ENCODE measurements around the gene RREB1.
"Not testable (repeated sequence)": the region's sequence is repeated elsewhere in the genome, so short reads cannot be mapped to it uniquely, and the experiment has no call there.

RREB1 gene

DNA sequence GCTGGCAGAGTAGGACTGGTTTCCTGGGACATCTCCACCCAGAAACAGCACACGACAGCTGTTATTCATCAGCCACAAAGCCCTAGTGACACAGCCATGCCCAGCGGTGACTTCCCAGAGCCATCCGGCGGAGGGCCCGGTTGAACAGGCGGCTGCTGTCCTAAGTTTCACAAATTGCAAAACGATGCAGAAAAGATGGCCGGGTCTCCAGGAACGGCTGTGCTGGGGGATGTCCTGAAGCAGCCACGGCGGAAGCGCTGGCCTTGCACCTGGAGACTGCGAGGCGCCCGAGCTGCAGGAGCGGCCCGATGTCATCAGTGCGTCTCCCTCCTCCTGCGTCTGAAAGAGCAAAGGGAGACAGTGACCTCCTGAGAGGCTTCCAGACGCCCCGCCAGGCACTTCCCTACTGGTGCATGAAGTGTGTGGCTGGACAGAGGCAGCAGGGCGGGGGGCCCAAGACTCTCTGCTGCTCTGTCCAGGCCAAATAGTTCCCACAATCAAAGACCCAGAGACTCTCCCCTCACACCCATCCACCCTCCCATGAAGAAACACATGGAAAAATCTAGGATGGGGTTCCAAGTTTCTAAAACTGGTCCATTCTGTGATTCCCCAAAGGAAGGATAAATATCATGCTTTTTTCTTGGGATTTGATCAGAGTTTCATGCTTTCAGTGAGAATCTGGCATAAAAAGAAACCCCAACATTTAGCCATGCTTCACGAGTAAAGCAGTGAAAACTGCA, 161.2 kb downstream of the RREB1 start:
- no peak overlapping the region for H3K4me3 ChIP-seq (ENCODE audit: low read depth, low read length)
- TF ChIP-seq, protein P1, sequence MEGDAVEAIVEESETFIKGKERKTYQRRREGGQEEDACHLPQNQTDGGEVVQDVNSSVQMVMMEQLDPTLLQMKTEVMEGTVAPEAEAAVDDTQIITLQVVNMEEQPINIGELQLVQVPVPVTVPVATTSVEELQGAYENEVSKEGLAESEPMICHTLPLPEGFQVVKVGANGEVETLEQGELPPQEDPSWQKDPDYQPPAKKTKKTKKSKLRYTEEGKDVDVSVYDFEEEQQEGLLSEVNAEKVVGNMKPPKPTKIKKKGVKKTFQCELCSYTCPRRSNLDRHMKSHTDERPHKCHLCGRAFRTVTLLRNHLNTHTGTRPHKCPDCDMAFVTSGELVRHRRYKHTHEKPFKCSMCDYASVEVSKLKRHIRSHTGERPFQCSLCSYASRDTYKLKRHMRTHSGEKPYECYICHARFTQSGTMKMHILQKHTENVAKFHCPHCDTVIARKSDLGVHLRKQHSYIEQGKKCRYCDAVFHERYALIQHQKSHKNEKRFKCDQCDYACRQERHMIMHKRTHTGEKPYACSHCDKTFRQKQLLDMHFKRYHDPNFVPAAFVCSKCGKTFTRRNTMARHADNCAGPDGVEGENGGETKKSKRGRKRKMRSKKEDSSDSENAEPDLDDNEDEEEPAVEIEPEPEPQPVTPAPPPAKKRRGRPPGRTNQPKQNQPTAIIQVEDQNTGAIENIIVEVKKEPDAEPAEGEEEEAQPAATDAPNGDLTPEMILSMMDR (IDR thresholded peaks at IDR 0.05; ENCODE audit: borderline replicate concordance, insufficient read depth, low read depth, low read length): no peak

- TF ChIP-seq, protein P1 (IDR thresholded peaks at IDR 0.05; ENCODE audit: borderline replicate concordance, insufficient read depth, low read depth, low read length): no peak
- H3K4me3 ChIP-seq (ENCODE audit: low read depth, low read length): no peak overlapping the region
These were observed 162.1 kb downstream of the RREB1 start for GRCh38 chr6:7269816-7270215.

- TF ChIP-seq, protein P1 (IDR thresholded peaks at IDR 0.05; ENCODE audit: borderline replicate concordance, insufficient read depth, low read depth, low read length): no peak
- no peak overlapping the region for H3K4me3 ChIP-seq (ENCODE audit: low read depth, low read length)
These were observed 162.8 kb downstream of the RREB1 start for GRCh38 chr6:7270320-7271204.

- no peak overlapping the region for H3K4me3 ChIP-seq (ENCODE audit: low read depth, low read length)
- TF ChIP-seq, protein P1 (IDR thresholded peaks at IDR 0.05; ENCODE audit: borderline replicate concordance, insufficient read depth, low read depth, low read length): no peak
These were observed 163.4 kb downstream of the RREB1 start for GRCh38 chr6:7271205-7271534.

- H3K4me3 ChIP-seq (ENCODE audit: low read depth, low read length): no peak overlapping the region
- TF ChIP-seq, protein P1 (IDR thresholded peaks at IDR 0.05; ENCODE audit: borderline replicate concordance, insufficient read depth, low read depth, low read length): no peak
These were observed 165.9 kb downstream of the RREB1 start for GRCh38 chr6:7273709-7274108.

DNA sequence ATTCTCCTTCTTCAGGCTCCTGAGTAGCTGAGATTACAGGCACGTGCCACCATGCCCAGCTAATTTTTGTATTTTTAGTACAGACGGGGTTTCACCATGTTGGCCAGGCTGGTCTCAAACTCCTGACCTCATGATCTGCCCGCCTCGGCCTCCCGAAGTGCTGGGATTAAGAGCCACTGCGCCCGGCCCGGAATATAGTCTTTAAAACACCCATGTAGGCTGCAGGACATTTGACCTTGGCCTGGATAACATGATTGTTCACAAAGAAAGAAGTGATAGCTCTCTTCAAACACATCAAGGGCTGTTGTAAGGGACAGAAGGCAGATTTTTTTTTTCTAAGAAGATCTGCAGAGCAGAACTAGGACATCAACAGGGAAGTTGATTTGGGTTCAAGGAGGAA, 166.8 kb downstream of the RREB1 start:
- not testable (repeated sequence) for H3K4me3 ChIP-seq (ENCODE audit: low read depth, low read length)

- TF ChIP-seq, protein P1 (IDR thresholded peaks at IDR 0.05; ENCODE audit: borderline replicate concordance, insufficient read depth, low read depth, low read length): no peak
- H3K4me3 ChIP-seq (ENCODE audit: low read depth, low read length): no peak overlapping the region
These were observed 168.4 kb downstream of the RREB1 start for GRCh38 chr6:7276199-7276524.
